ENCODE data around the gene S100A3.
"Not testable (repeated sequence)": the region's sequence is repeated elsewhere in the genome, so short reads cannot be mapped to it uniquely, and the experiment has no call there.

S100A3 gene

GRCh38 chr1:153566414-153567371 lies 17.6 kb upstream of the S100A3 start:
- POLR2A ChIA-PET (ENCODE audit: low non-redundant PET): interaction anchor here (0.6 to 1.7 kb wide), 6 partner anchors 30 to 51 kb away, joined by 3 to 11 read pairs (median 4); partner anchors contain the start of genes S100A16 and S100A6
- CTCF ChIA-PET: interaction anchor here (0.6 to 1.0 kb wide), 2 partner anchors 11 to 56 kb away, joined by 3 to 4 read pairs; no protein-coding TSS in a partner anchor
- peak; percentile 99 for DNase-seq (ENCODE audit: low spot score)
- no peak for TF ChIP-seq CTCF (conservative IDR thresholded peaks at IDR 0.05; ENCODE audit: low read depth)
- peak overlapping the region; percentile 100 for H3K27ac ChIP-seq

GRCh38 chr1:153565529-153566374 lies 16.7 kb upstream of the S100A3 start, which contains the start of gene S100A2:
TSS of gene S100A2 (minus strand) at chr1:153565844. CDS start at chr1:153563877, 1,967 bp downstream.
- no peak for TF ChIP-seq CTCF (conservative IDR thresholded peaks at IDR 0.05; ENCODE audit: low read depth)
- POLR2A ChIA-PET (ENCODE audit: low non-redundant PET): interaction anchor here (0.6 to 1.7 kb wide), 6 partner anchors 29 to 50 kb away, joined by 3 to 11 read pairs (median 5); partner anchors contain the start of genes S100A16 and S100A6
- DNase-seq (ENCODE audit: low spot score): peak; percentile 91
- CTCF ChIA-PET: interaction anchor here (1.0 kb wide), 1 partner anchor 55 kb away, joined by 4 read pairs; no protein-coding TSS in a partner anchor
- peak within 1 kb of the TSS; percentile 100 for H3K27ac ChIP-seq

- peak overlapping the region; percentile 100 for H3K27ac ChIP-seq
- ChIA-PET CTCF (interaction anchor here (0.7 kb wide), 1 partner anchor 11 kb away, joined by 4 read pairs; no protein-coding TSS in a partner anchor), POLR2A (ENCODE audit: low non-redundant PET) (interaction anchor here (1.4 to 2.1 kb wide), 3 partner anchors 19 to 48 kb away, joined by 5 to 21 read pairs (median 6); partner anchors contain the start of gene S100A6)
- DNase-seq (ENCODE audit: low spot score): no peak
- no peak for TF ChIP-seq CTCF (conservative IDR thresholded peaks at IDR 0.05; ENCODE audit: low read depth)
Measured at GRCh38 chr1:153563991-153564390, 14.9 kb upstream of the S100A3 start.

GRCh38 chr1:153563483-153563901 lies 14.4 kb upstream of the S100A3 start:
- peak overlapping the region; percentile 100 for H3K27ac ChIP-seq
- TF ChIP-seq CTCF (conservative IDR thresholded peaks at IDR 0.05; ENCODE audit: low read depth): no peak
- ChIA-PET POLR2A (ENCODE audit: low non-redundant PET) (interaction anchor here (1.4 to 2.1 kb wide), 4 partner anchors 19 to 48 kb away, joined by 3 to 21 read pairs (median 6); partner anchors contain the start of gene S100A6), CTCF (interaction anchor here (0.7 kb wide), 1 partner anchor 10 kb away, joined by 4 read pairs; no protein-coding TSS in a partner anchor)
- no peak for DNase-seq (ENCODE audit: low spot score)

- ChIA-PET POLR2A (ENCODE audit: low non-redundant PET) (interaction anchor here (0.7 to 2.0 kb wide), 4 partner anchors 15 to 213 kb away, joined by 3 to 8 read pairs (median 4); partner anchors contain the start of genes PGLYRP4 and S100A6), CTCF (interaction anchor here (0.7 to 1.9 kb wide), 5 partner anchors 9 to 51 kb away, joined by 4 to 7 read pairs (median 5); no protein-coding TSS in a partner anchor)
- H3K27ac ChIP-seq: peak overlapping the region; percentile 100
Measured at GRCh38 chr1:153562021-153562420, 13.0 kb upstream of the S100A3 start.

GRCh38 chr1:153561466-153561985 lies 12.5 kb upstream of the S100A3 start:
- peak overlapping the region; percentile 100 for H3K27ac ChIP-seq
- TF ChIP-seq CTCF (conservative IDR thresholded peaks at IDR 0.05; ENCODE audit: low read depth): no peak
- DNase-seq (ENCODE audit: low spot score): no peak
- ChIA-PET POLR2A (ENCODE audit: low non-redundant PET) (interaction anchor here (1.8 to 2.0 kb wide), 2 partner anchors 15 to 25 kb away, joined by 4 to 8 read pairs; partner anchors contain the start of gene S100A6), CTCF (interaction anchor here (0.7 to 1.9 kb wide), 6 partner anchors 9 to 51 kb away, joined by 3 to 7 read pairs (median 5); no protein-coding TSS in a partner anchor)

More at GRCh38 chr1:153562021-153562420, 13.0 kb upstream of the S100A3 start:
- DNase-seq (ENCODE audit: low spot score): not testable (repeated sequence)

Data from RWPE1 (cell line).